ENCODE data around the gene SH3RF2.

The SH3RF2 gene

GRCh38 chr5:145906401-145906800, 30.0 kb upstream of the SH3RF2 start:
- no peaks in the 10 kb centered on the region for H3K79me2 ChIP-seq (ENCODE audit: low read length)
- no peaks in the 10 kb centered on the region for H3K4me1 ChIP-seq (ENCODE audit: low read length)
- peaks cover 7% of the 10 kb centered on the region; the same call in 1 of the 2 replicates for H3K27me3 ChIP-seq (ENCODE audit: low read depth, low read length)
- no peak for TF ChIP-seq EZH2phosphoT487 (IDR thresholded peaks at IDR 0.05; ENCODE audit: low read depth)
- TF ChIP-seq CTCF (IDR thresholded peaks at IDR 0.05; ENCODE audit: low read depth, low read length): no peak
- no peak overlapping the region for H2AFZ ChIP-seq (ENCODE audit: low read depth, low read length)
- no peaks in the 10 kb centered on the region for H3K36me3 ChIP-seq (replicated peaks; ENCODE audit: low read depth, low read length)
- no peak overlapping the region for H3K4me2 ChIP-seq (ENCODE audit: low read length)
- no peaks in the 10 kb centered on the region for H4K20me1 ChIP-seq (ENCODE audit: insufficient read depth, low read length)
- no peak overlapping the region for H3K4me3 ChIP-seq (ENCODE audit: low read length)
- H3K9me3 ChIP-seq (ENCODE audit: insufficient read depth, low read length): no peaks in the 10 kb centered on the region
- no peak overlapping the region for H3K27ac ChIP-seq (ENCODE audit: low read length)
- no peak overlapping the region for H3K9ac ChIP-seq (ENCODE audit: low read length)

GRCh38 chr5:145908206-145908960, 28.0 kb upstream of the SH3RF2 start:
- no peak overlapping the region for H2AFZ ChIP-seq (ENCODE audit: low read depth, low read length)
- TF ChIP-seq EZH2phosphoT487 (IDR thresholded peaks at IDR 0.05; ENCODE audit: low read depth): no peak
- no peak for TF ChIP-seq CTCF (IDR thresholded peaks at IDR 0.05; ENCODE audit: low read depth, low read length)
- H3K9ac ChIP-seq (ENCODE audit: low read length): no peak overlapping the region

GRCh38 chr5:145911164-145911563, 25.2 kb upstream of the SH3RF2 start:
- TF ChIP-seq CTCF (IDR thresholded peaks at IDR 0.05; ENCODE audit: low read depth, low read length): no peak
- no peak for TF ChIP-seq EZH2phosphoT487 (IDR thresholded peaks at IDR 0.05; ENCODE audit: low read depth)

More at GRCh38 chr5:145908206-145908960, 28.0 kb upstream of the SH3RF2 start:
- Histone ChIP-seq H3K4me3 (ENCODE audit: low read length) (no peak overlapping the region), H3K4me2 (ENCODE audit: low read length) (no peak overlapping the region), H3K79me2 (ENCODE audit: low read length) (no peaks in the 10 kb centered on the region), H3K36me3 (replicated peaks; ENCODE audit: low read depth, low read length) (no peaks in the 10 kb centered on the region), H3K4me1 (ENCODE audit: low read length) (no peaks in the 10 kb centered on the region), H3K27ac (ENCODE audit: low read length) (no peak overlapping the region), H3K9me3 (ENCODE audit: insufficient read depth, low read length) (no peaks in the 10 kb centered on the region), H4K20me1 (ENCODE audit: insufficient read depth, low read length) (no peaks in the 10 kb centered on the region), H3K27me3 (ENCODE audit: low read depth, low read length) (peaks cover 7% of the 10 kb centered on the region; the same call in 1 of the 2 replicates)

GRCh38 chr5:145912019-145912418, 24.4 kb upstream of the SH3RF2 start:
- no peaks in the 10 kb centered on the region for H3K79me2 ChIP-seq (ENCODE audit: low read length)
- H3K9ac ChIP-seq (ENCODE audit: low read length): no peak overlapping the region
- H4K20me1 ChIP-seq (ENCODE audit: insufficient read depth, low read length): no peaks in the 10 kb centered on the region
- TF ChIP-seq EZH2phosphoT487 (IDR thresholded peaks at IDR 0.05; ENCODE audit: low read depth) (no peak), CTCF (IDR thresholded peaks at IDR 0.05; ENCODE audit: low read depth, low read length) (no peak)
- H3K9me3 ChIP-seq (ENCODE audit: insufficient read depth, low read length): no peaks in the 10 kb centered on the region
- no peaks in the 10 kb centered on the region for H3K4me1 ChIP-seq (ENCODE audit: low read length)
- no peak overlapping the region for H3K4me2 ChIP-seq (ENCODE audit: low read length)
- peaks cover 7% of the 10 kb centered on the region; the same call in 1 of the 2 replicates for H3K27me3 ChIP-seq (ENCODE audit: low read depth, low read length)
- H3K27ac ChIP-seq (ENCODE audit: low read length): no peak overlapping the region
- no peak overlapping the region for H2AFZ ChIP-seq (ENCODE audit: low read depth, low read length)
- no peak overlapping the region for H3K4me3 ChIP-seq (ENCODE audit: low read length)
- no peaks in the 10 kb centered on the region for H3K36me3 ChIP-seq (replicated peaks; ENCODE audit: low read depth, low read length)

More at GRCh38 chr5:145911164-145911563, 25.2 kb upstream of the SH3RF2 start:
- Histone ChIP-seq H3K79me2 (ENCODE audit: low read length) (no peaks in the 10 kb centered on the region), H3K4me3 (ENCODE audit: low read length) (no peak overlapping the region), H2AFZ (ENCODE audit: low read depth, low read length) (no peak overlapping the region), H3K27ac (ENCODE audit: low read length) (no peak overlapping the region), H3K9me3 (ENCODE audit: insufficient read depth, low read length) (no peaks in the 10 kb centered on the region), H3K9ac (ENCODE audit: low read length) (no peak overlapping the region), H3K27me3 (ENCODE audit: low read depth, low read length) (peaks cover 7% of the 10 kb centered on the region; the same call in 1 of the 2 replicates), H3K36me3 (replicated peaks; ENCODE audit: low read depth, low read length) (no peaks in the 10 kb centered on the region), H4K20me1 (ENCODE audit: insufficient read depth, low read length) (no peaks in the 10 kb centered on the region), H3K4me1 (ENCODE audit: low read length) (no peaks in the 10 kb centered on the region), H3K4me2 (ENCODE audit: low read length) (no peak overlapping the region)
